Brain microvascular endothelial cell (primary cell): Measurements from ENCODE around the gene LDB2.

Experiments used
- DNase-seq: peaks from one replicate; pipeline ENCODE4 v3.0.0-alpha.2; 2020
- H3K27ac ChIP-seq: fragments of 250-450 bp; sonication (Bioruptor Pico); 2 replicates; pipeline ENCODE4 v1.5.1; 2020; ENCODE audit warnings: mild to moderate bottlenecking, moderate library complexity
- H3K27me3 ChIP-seq: fragments of 250-450 bp; sonication (Bioruptor Pico); replicated peaks from 2 replicates; pipeline ENCODE4 v1.5.1; 2020; ENCODE audit warnings: mild to moderate bottlenecking
- H3K36me3 ChIP-seq: fragments of 250-450 bp; sonication (Bioruptor Pico); replicated peaks from 2 replicates; pipeline ENCODE4 v1.5.1; 2020; ENCODE audit warnings: mild to moderate bottlenecking
- H3K4me3 ChIP-seq: 2 replicates; pipeline ENCODE4 v1.5.1; 2011; ENCODE audit warnings: low read depth, mild to moderate bottlenecking, control low read depth, low read length, moderate library complexity
- in situ Hi-C: cut with HindIII; loops from 2 replicates; pipeline ENCODE4 v1.10.0; 2017; ENCODE audit warnings: low sequenced_read_pairs, low pct_ligation_motif_present
- TF ChIP-seq, protein P1 (sequence below): IDR thresholded peaks from 2 replicates; pipeline ENCODE4 v1.5.1; 2011; ENCODE audit warnings: low read depth, mild to moderate bottlenecking, moderate library complexity, low read length, control low read depth, inconsistent platforms; ENCODE audit errors: missing control alignments

LDB2 gene

DNA sequence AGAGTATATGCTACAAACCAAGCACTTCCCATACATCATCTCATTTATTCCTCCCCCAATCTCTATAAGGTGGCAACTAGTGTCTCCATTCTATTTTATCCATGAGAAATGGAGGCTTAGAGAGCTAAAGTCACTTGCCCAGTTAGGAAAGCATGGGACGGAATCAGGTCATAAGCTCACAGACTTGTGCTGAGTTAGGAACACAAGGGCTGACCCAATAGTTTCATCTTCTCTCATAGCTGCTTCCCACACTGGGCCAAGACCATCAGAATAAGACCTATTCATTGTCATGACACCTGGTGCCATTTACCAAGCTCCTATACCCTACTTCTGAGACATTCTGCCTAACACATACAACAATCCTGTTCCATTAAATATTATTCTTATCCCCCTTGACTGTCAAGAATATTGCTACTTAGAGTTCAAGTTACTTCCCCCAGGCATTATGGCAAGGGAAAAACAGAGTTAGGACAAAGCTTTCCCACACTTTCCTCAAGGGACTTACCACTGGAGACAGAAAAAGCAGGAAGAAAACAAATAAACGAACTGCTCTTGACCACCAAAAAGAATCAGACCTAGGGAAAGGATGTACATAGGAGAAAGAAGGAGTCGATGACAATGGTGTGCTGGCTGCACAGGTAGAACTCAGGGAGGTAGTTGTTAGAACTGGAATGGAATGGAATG is 167.8 kb downstream of the LDB2 start:
- H3K4me3 ChIP-seq: no peak overlapping the region
- no peaks in the 10 kb centered on the region for H3K36me3 ChIP-seq
- DNase-seq: no peak
- no peaks in the 10 kb centered on the region for H3K27me3 ChIP-seq
- no peak overlapping the region for H3K27ac ChIP-seq
- TF ChIP-seq, protein P1, sequence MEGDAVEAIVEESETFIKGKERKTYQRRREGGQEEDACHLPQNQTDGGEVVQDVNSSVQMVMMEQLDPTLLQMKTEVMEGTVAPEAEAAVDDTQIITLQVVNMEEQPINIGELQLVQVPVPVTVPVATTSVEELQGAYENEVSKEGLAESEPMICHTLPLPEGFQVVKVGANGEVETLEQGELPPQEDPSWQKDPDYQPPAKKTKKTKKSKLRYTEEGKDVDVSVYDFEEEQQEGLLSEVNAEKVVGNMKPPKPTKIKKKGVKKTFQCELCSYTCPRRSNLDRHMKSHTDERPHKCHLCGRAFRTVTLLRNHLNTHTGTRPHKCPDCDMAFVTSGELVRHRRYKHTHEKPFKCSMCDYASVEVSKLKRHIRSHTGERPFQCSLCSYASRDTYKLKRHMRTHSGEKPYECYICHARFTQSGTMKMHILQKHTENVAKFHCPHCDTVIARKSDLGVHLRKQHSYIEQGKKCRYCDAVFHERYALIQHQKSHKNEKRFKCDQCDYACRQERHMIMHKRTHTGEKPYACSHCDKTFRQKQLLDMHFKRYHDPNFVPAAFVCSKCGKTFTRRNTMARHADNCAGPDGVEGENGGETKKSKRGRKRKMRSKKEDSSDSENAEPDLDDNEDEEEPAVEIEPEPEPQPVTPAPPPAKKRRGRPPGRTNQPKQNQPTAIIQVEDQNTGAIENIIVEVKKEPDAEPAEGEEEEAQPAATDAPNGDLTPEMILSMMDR: no peak
- in situ Hi-C loops: no loop called here

DNA sequence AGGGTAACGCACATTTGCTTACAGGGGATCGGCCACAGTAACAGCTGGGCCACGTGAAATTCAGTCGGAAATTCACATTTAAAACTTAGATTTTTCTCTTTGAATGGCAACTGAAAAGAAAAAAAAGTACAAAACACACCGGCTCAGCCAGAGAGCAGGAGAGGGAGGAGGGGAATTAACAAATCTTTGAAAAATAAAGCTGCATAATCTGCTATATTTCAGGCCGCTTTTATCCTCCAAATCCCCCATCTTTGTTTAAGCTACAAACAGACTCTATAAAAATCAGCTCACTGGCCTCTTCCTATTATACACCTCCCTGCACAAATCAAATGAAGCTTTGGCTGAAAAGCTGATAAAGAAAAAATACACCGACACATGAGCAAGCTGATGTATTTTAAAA is 169.1 kb downstream of the LDB2 start:
- no peak for DNase-seq
- Histone ChIP-seq H3K36me3 (no peaks in the 10 kb centered on the region), H3K27ac (no peak overlapping the region), H3K4me3 (no peak overlapping the region), H3K27me3 (no peaks in the 10 kb centered on the region)
- in situ Hi-C loops: no loop called here
- TF ChIP-seq, protein P1: no peak

DNA sequence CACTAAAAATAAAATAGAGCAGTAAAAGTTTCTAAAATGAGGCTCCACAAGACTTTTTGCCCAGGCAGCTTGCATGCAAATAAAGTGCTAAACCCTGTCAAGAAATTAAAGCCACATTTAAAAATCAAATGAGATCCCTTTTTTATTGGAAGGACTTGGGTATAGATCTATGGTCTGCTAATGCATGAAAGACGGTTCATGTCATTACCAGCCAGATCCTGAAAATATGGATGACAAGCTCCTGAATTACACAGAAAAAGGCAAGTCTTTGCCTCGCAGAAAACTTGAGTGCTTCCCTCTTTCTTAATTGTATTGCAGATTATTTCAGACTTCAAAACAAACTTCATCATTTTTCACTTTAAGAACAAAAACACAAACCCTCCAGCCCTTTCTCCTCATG is 169.6 kb downstream of the LDB2 start:
- Histone ChIP-seq H3K36me3 (no peaks in the 10 kb centered on the region), H3K4me3 (no peak overlapping the region), H3K27me3 (no peaks in the 10 kb centered on the region), H3K27ac (no peak overlapping the region)
- TF ChIP-seq, protein P1: no peak
- DNase-seq: no peak
- in situ Hi-C loops: no loop called here

DNA sequence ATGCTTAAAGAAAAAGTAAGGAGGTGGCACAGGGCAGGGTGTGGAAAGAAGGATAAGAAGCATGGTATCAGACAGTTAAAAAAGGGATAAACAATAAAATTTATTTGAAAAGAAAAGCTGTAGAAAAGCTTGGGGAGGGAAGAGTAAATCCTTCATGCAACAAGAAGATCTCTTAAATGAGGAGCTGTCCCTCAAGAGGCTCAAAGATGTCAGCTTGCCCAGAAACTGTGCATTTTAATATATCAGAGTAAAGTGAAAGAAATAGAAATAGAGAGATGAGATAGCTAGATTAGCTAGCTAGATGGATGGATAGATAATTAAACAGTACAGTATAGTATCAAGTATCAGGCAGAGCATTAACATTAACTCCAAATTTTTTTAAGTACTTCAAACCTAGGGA is 170.3 kb downstream of the LDB2 start:
- DNase-seq: no peak
- TF ChIP-seq, protein P1: no peak
- Histone ChIP-seq H3K27ac (no peak overlapping the region), H3K27me3 (no peaks in the 10 kb centered on the region), H3K4me3 (no peak overlapping the region), H3K36me3 (no peaks in the 10 kb centered on the region)
- in situ Hi-C loops: no loop called here

DNA sequence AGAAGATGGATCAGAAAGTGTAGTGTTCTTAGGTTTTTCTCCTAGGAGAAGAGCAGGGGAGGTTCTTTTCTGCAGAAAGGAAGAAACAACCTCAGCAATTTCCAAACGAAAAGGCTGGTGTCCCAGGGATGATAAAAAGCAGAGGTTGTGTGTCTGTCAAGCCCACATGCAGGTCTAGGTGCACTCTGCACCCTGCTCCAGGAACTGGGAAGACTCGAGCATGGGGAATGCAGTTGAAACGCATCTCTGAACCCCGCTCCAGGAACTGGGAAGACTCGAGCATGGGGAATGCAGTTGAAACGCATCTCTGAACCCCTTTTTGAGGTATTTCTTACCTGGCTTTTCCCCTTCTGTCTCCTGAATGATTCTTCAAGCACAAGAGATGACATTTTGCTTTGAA is 171.2 kb downstream of the LDB2 start:
- DNase-seq: no peak
- H3K27me3 ChIP-seq: no peaks in the 10 kb centered on the region
- no peaks in the 10 kb centered on the region for H3K36me3 ChIP-seq
- TF ChIP-seq, protein P1: no peak
- no peak overlapping the region for H3K4me3 ChIP-seq
- in situ Hi-C loops: no loop called here
- H3K27ac ChIP-seq: no peak overlapping the region
